ENCODE data around the gene STAMBPL1. TPM values are rescaled to one million over a fixed set of nuclear protein-coding genes. Genes with fewer than 3 reads are reported as not detected.

STAMBPL1 gene
- polyA plus RNA-seq, 1 donor from 2014 or later, result 21.9 TPM

- H3K27me3 ChIP-seq (ENCODE audit: insufficient read depth, low read depth, low read length), result no peaks in the 10 kb centered on the region
- TF ChIP-seq RAD21 (conservative IDR thresholded peaks at IDR 0.05), result no peak
- no peak for TF ChIP-seq EP300 (conservative IDR thresholded peaks at IDR 0.05; ENCODE audit: poor library complexity, severe bottlenecking)
- no peak for TF ChIP-seq REST (IDR thresholded peaks at IDR 0.05; ENCODE audit: borderline replicate concordance)
- no peak for TF ChIP-seq CTCF (IDR thresholded peaks at IDR 0.05; ENCODE audit: poor library complexity, severe bottlenecking)
- TF ChIP-seq POLR2AphosphoS5 (IDR thresholded peaks at IDR 0.05), result no peak
- no peak for TF ChIP-seq TAF1 (IDR thresholded peaks at IDR 0.05; ENCODE audit: low read depth)
- no peak for TF ChIP-seq EZH2 (IDR thresholded peaks at IDR 0.05; ENCODE audit: borderline replicate concordance, insufficient read depth, low read length, poor library complexity, severe bottlenecking)
- no peak for TF ChIP-seq MXI1 (conservative IDR thresholded peaks at IDR 0.05; ENCODE audit: poor library complexity, severe bottlenecking)
- no peak for TF ChIP-seq SMC3 (conservative IDR thresholded peaks at IDR 0.05; ENCODE audit: poor library complexity)
- no peaks in the 10 kb centered on the region for H4K20me1 ChIP-seq (ENCODE audit: insufficient read depth)
- no peaks in the 10 kb centered on the region for H3F3A ChIP-seq (ENCODE audit: insufficient read depth, low read length, poor library complexity, severe bottlenecking)
- H3K9ac ChIP-seq (ENCODE audit: low read length), result no peak overlapping the region
- no peaks in the 10 kb centered on the region for H3K36me3 ChIP-seq (ENCODE audit: insufficient read depth, low read length)
- H3K27ac ChIP-seq (ENCODE audit: low read length), result no peak overlapping the region
- H3K4me3 ChIP-seq (ENCODE audit: low read length), result no peak overlapping the region
- no peak overlapping the region for H2AFZ ChIP-seq (ENCODE audit: low read depth, low read length)
- H3K79me2 ChIP-seq (replicated peaks; ENCODE audit: insufficient read depth, low read length), result no peaks in the 10 kb centered on the region
- H3K9me3 ChIP-seq (ENCODE audit: low read length), result no peaks in the 10 kb centered on the region
- H3K4me2 ChIP-seq (ENCODE audit: low read length), result no peak overlapping the region
- H3K9me2 ChIP-seq (ENCODE audit: insufficient read depth, low read length), result no peaks in the 10 kb centered on the region
Observed at GRCh38 chr10:88927416-88927690, 47.3 kb downstream of the STAMBPL1 start.

GRCh38 chr10:88928254-88928653 is 48.2 kb downstream of the STAMBPL1 start:
- Histone ChIP-seq H3K4me2 (ENCODE audit: low read length) (no peak overlapping the region), H3K27me3 (ENCODE audit: insufficient read depth, low read depth, low read length) (no peaks in the 10 kb centered on the region), H4K20me1 (ENCODE audit: insufficient read depth) (no peaks in the 10 kb centered on the region), H3K9me3 (ENCODE audit: low read length) (no peaks in the 10 kb centered on the region), H3K36me3 (ENCODE audit: insufficient read depth, low read length) (no peaks in the 10 kb centered on the region), H3K4me3 (ENCODE audit: low read length) (no peak overlapping the region), H3K79me2 (replicated peaks; ENCODE audit: insufficient read depth, low read length) (no peaks in the 10 kb centered on the region), H3K27ac (ENCODE audit: low read length) (no peak overlapping the region), H3K9ac (ENCODE audit: low read length) (no peak overlapping the region), H3F3A (ENCODE audit: insufficient read depth, low read length, poor library complexity, severe bottlenecking) (no peaks in the 10 kb centered on the region), H2AFZ (ENCODE audit: low read depth, low read length) (no peak overlapping the region), H3K9me2 (ENCODE audit: insufficient read depth, low read length) (no peaks in the 10 kb centered on the region)
- TF ChIP-seq MXI1 (conservative IDR thresholded peaks at IDR 0.05; ENCODE audit: poor library complexity, severe bottlenecking) (no peak), SMC3 (conservative IDR thresholded peaks at IDR 0.05; ENCODE audit: poor library complexity) (no peak), POLR2AphosphoS5 (IDR thresholded peaks at IDR 0.05) (no peak), TAF1 (IDR thresholded peaks at IDR 0.05; ENCODE audit: low read depth) (no peak), EP300 (conservative IDR thresholded peaks at IDR 0.05; ENCODE audit: poor library complexity, severe bottlenecking) (no peak), RAD21 (conservative IDR thresholded peaks at IDR 0.05) (no peak), CTCF (IDR thresholded peaks at IDR 0.05; ENCODE audit: poor library complexity, severe bottlenecking) (no peak), REST (IDR thresholded peaks at IDR 0.05; ENCODE audit: borderline replicate concordance) (no peak), EZH2 (IDR thresholded peaks at IDR 0.05; ENCODE audit: borderline replicate concordance, insufficient read depth, low read length, poor library complexity, severe bottlenecking) (no peak)

All from neural cell (in vitro differentiated cells).